ENCODE results near the gene BEGAIN. TPM values are rescaled to one million over a fixed set of nuclear protein-coding genes. Genes with fewer than 3 reads are reported as not detected.

The BEGAIN gene
- total and polyA plus RNA-seq, 9 of the 15 experiments (the other 6 are each of a cell fraction or from before 2014, with no cell fraction given), result 0.07 to 0.68 (median 0.55) TPM; not detected in 3

GRCh38 chr14:100524933-100525243 lies 62.3 kb downstream of the BEGAIN start:
- intact Hi-C loops (cut with micrococcal nuclease), result loop anchor here (1.0 to 2.0 kb wide), 2 partner anchors 120 to 136 kb away; no protein-coding TSS in a partner anchor
- FAIRE-seq, result peak; percentile 51
- no peak for TF ChIP-seq YBX1 (IDR thresholded peaks at IDR 0.05)
- TF ChIP-seq CBFB (CRISPR knock-in tag; IDR thresholded peaks at IDR 0.05), result no peak
- no peak for TF ChIP-seq SMARCB1 (IDR thresholded peaks at IDR 0.05; ENCODE audit: insufficient read length, low read depth)
- TF ChIP-seq ELF4 (CRISPR knock-in tag; IDR thresholded peaks at IDR 0.05), result no peak
- TF ChIP-seq TRIM25 (IDR thresholded peaks at IDR 0.05; ENCODE audit: borderline replicate concordance), result no peak
- no peak for TF ChIP-seq MAZ (CRISPR knock-in tag; conservative IDR thresholded peaks at IDR 0.05 in 1 of 2, IDR thresholded peaks at IDR 0.05 in 1 of 2)
- no peak for TF ChIP-seq JUND (IDR thresholded peaks at IDR 0.05; ENCODE audit: borderline replicate concordance, low read depth, low read length)
- no peak for TF ChIP-seq JUND (tag; IDR thresholded peaks at IDR 0.05; ENCODE audit: borderline replicate concordance, low read depth, low read length)
- TF ChIP-seq NFIC (IDR thresholded peaks at IDR 0.05), result no peak
- TF ChIP-seq ZNF324 (CRISPR knock-in tag; IDR thresholded peaks at IDR 0.05), result no peak
- TF ChIP-seq ZNF707 (CRISPR knock-in tag; conservative IDR thresholded peaks at IDR 0.05), result no peak
- no peak for TF ChIP-seq ZNF780A (CRISPR knock-in tag; IDR thresholded peaks at IDR 0.05)
- TF ChIP-seq ASH1L (IDR thresholded peaks at IDR 0.05; ENCODE audit: borderline replicate concordance, low read depth, partially characterized antibody), result no peak
- TF ChIP-seq TOE1 (IDR thresholded peaks at IDR 0.05; ENCODE audit: borderline replicate concordance), result no peak
- TF ChIP-seq TOE1 (CRISPR knock-in tag; IDR thresholded peaks at IDR 0.05; ENCODE audit: borderline replicate concordance, low read depth), result no peak
- TF ChIP-seq ZBTB33 (CRISPR knock-in tag; IDR thresholded peaks at IDR 0.05), result peak; percentile 91
- TF ChIP-seq ETS1 (conservative IDR thresholded peaks at IDR 0.05; ENCODE audit: control insufficient read depth, low read depth, low read length), result no peak
- no peak for TF ChIP-seq SMARCA5 (IDR thresholded peaks at IDR 0.05)
- 0 out of 2 replicates have a peak, but pooled peaks have one; percentile 41 for TF ChIP-seq ARID2 (IDR thresholded peaks at IDR 0.05)
- no peak for TF ChIP-seq MBD2 (IDR thresholded peaks at IDR 0.05; ENCODE audit: borderline replicate concordance, low read depth)

More at GRCh38 chr14:100524933-100525243, 62.3 kb downstream of the BEGAIN start:
- Histone ChIP-seq H3K79me2 (ENCODE audit: control insufficient read depth, insufficient read depth, low read length) (no peaks in the 10 kb centered on the region), H3K4me3 (no peak overlapping the region), H3K36me3 (ENCODE audit: control insufficient read depth, insufficient read depth, low read length) (peaks cover 4% of the 10 kb centered on the region; the same call in 2 of the 3 replicates), H3K9me1 (ENCODE audit: control insufficient read depth, insufficient read depth, low read length) (no peaks in the 10 kb centered on the region), H3K9ac (ENCODE audit: insufficient read depth in 1 of 2, low read depth in 2 of 2, low read length in 2 of 2) (no peak overlapping the region), H3K27ac (ENCODE audit: extremely low read depth, low read depth, low read length) (no peak overlapping the region), H4K20me1 (replicated peaks; ENCODE audit: control insufficient read depth, insufficient read depth, low read length) (no peaks in the 10 kb centered on the region), H3K4me1 (replicated peaks in 1 of 2; ENCODE audit: control insufficient read depth in 2 of 2, insufficient read depth in 2 of 2, low read length in 2 of 2) (no peaks in the 10 kb centered on the region; a peak in 1 of 5 replicates), H3K9me3 (replicated peaks; ENCODE audit: control insufficient read depth, insufficient read depth, low read depth, low read length) (no peaks in the 10 kb centered on the region; the same call in 1 of the 2 replicates), H3K27me3 (ENCODE audit: control insufficient read depth in 2 of 2, insufficient read depth in 2 of 2, low read length in 2 of 2) (no peaks in the 10 kb centered on the region), H3K4me2 (ENCODE audit: insufficient read depth, low read length) (no peak overlapping the region), H2AFZ (ENCODE audit: low read depth, low read length) (no peak overlapping the region)
- peak; percentile 93 for ATAC-seq
- ChIA-PET CTCF (ENCODE audit: low intra/inter-chr PET ratio) (interaction anchor here (0.6 kb wide), 2 partner anchors 51 to 107 kb away, joined by 3 read pairs; no protein-coding TSS in a partner anchor), POLR2A (interaction anchor here (0.9 to 1.1 kb wide), 2 partner anchors 10 to 107 kb away, joined by 4 read pairs; no protein-coding TSS in a partner anchor)
- in situ Hi-C loops (cut with MboI), result no loop called here
- no TSS peak for BruUV-seq (replicated peaks)
- DNase-seq (ENCODE audit: extremely low read depth in 1 of 4, low spot score in 3 of 4), result peak; percentile 66 to 74 (median 70)
- WGBS (ENCODE audit: insufficient coverage, low coverage, missing lambda C conversion rate), result 28% methylated on average over 4 of the region's 8 CpGs

Measured in K562 (cell line).